HCT116 (cell line): ENCODE data around the gene PRELP. TPM values are rescaled to one million over a fixed set of nuclear protein-coding genes. Genes with fewer than 3 reads are reported as not detected.

Experiments used
- ATAC-seq: fragments of 200-7000 bp; cut with Tn5 transposase; 2 replicates; pipeline ENCODE4 v1.9.1; 2020; ENCODE audit warnings: mild to moderate bottlenecking, moderate library complexity
- BruUV-seq: library from RNA; stranded (reverse); fragments of 400-500 nt; replicated peaks from 2 replicates; lab custom pipeline; 2021; lab: Mats Ljungman, UMichigan
- CTCF ChIA-PET: fragments of 300-600 bp; sonication (Branson Sonifier 250); formaldehyde crosslinking; loops from one replicate; lab custom pipeline; 2021; ENCODE audit warnings: antibody characterized with exemption; lab: Charles Lee
- POLR2A ChIA-PET: fragments of 300-600, 350-600 bp; sonication (Branson Sonifier 250); formaldehyde crosslinking; loops from one replicate; lab custom pipeline; 2021; ENCODE audit warnings: antibody characterized with exemption; lab: Charles Lee
- RAD21 ChIA-PET, 2 experiments: fragments of 300-600 bp; sonication (Branson Sonifier 250); formaldehyde crosslinking; loops; one replicate each; lab custom pipeline; 2023; ENCODE audit warnings: low total read pairs in 2 of 2; ENCODE audit not compliant: uncharacterized antibody in 2 of 2, unreplicated experiment in 2 of 2, low non-redundant PET in 1 of 2; lab: Charles Lee
- DNase-seq: peaks from one replicate; pipeline ENCODE4 v3.0.0-alpha.2; 2010; ENCODE audit warnings: low read depth, low spot score
- H2AFZ ChIP-seq: fragments of 200-600 bp; shearing (Covaris generic), sonication (generic); 2 replicates; pipeline ENCODE4 v1.6.1; 2017; ENCODE audit warnings: low read depth, mixed run types, mixed read lengths, antibody characterized with exemption, low read length; ENCODE audit not compliant: poor library complexity, severe bottlenecking
- H3K27ac ChIP-seq: 2 replicates; pipeline ENCODE4 v1.5.1; 2012; ENCODE audit warnings: low read depth, low read length
- H3K27me3 ChIP-seq: fragments of 200-600 bp; sonication (generic); 2 replicates; pipeline ENCODE4 v1.6.1; 2016; ENCODE audit warnings: mixed run types, low read length, mixed read lengths; ENCODE audit not compliant: insufficient read depth
- H3K36me3 ChIP-seq, 2 experiments: fragments of 200-500 bp in 1 of 2; fragments of 200-600 bp in 1 of 2; sonication (Bioruptor generic) in 1 of 2; sonication (generic) in 1 of 2; 2 replicates each; pipeline versions ENCODE4 v1.5.1 to v1.6.1; 2014 to 2016; ENCODE audit warnings: low read length in 2 of 2, inconsistent platforms in 1 of 2, mixed read lengths in 1 of 2, mixed run types in 1 of 2; ENCODE audit not compliant: insufficient read depth in 2 of 2, control insufficient read depth in 1 of 2
- H3K4me1 ChIP-seq, 2 experiments: fragments of 200-600 bp in 1 of 2; sonication (generic) in 1 of 2; 2 replicates each; pipeline versions ENCODE4 v1.5.1 to v1.6.1; 2012 to 2017; ENCODE audit warnings: low read length in 2 of 2, inconsistent platforms in 1 of 2, mild to moderate bottlenecking in 1 of 2, mixed read lengths in 1 of 2, mixed run types in 1 of 2, moderate library complexity in 1 of 2; ENCODE audit not compliant: insufficient read depth in 2 of 2, control insufficient read depth in 1 of 2
- H3K4me2 ChIP-seq: fragments of 200-600 bp; sonication (generic); 2 replicates; pipeline ENCODE4 v1.6.1; 2017; ENCODE audit warnings: mixed run types, low read length, mixed read lengths
- H3K4me3 ChIP-seq, 2 experiments: fragments of 200-600 bp in 1 of 2; sonication (generic) in 1 of 2; replicated peaks in 1 of 2; 2 replicates each; pipeline ENCODE4 v1.5.1; 2011 to 2016; ENCODE audit warnings: low read length in 2 of 2, control low read depth in 1 of 2, low read depth in 1 of 2, mild to moderate bottlenecking in 1 of 2, mixed read lengths in 1 of 2, mixed run types in 1 of 2
- H3K79me2 ChIP-seq: fragments of 200-600 bp; sonication (generic); 2 replicates; pipeline ENCODE4 v1.6.1; 2017; ENCODE audit warnings: mild to moderate bottlenecking, mixed run types, low read length, moderate library complexity, mixed read lengths; ENCODE audit not compliant: insufficient read depth
- H3K9ac ChIP-seq: fragments of 200-600 bp; sonication (generic); 2 replicates; pipeline ENCODE4 v1.6.1; 2016; ENCODE audit warnings: low read length, mixed read lengths
- H3K9me2 ChIP-seq: fragments of 200-600 bp; sonication (generic), shearing (Covaris generic); 2 replicates; pipeline ENCODE4 v1.6.1; 2017; ENCODE audit warnings: mixed run types, mild to moderate bottlenecking, moderate library complexity; ENCODE audit not compliant: insufficient read depth
- H3K9me3 ChIP-seq, 2 experiments: fragments of 200-500 bp in 1 of 2; fragments of 200-600 bp in 1 of 2; sonication (Bioruptor generic) in 1 of 2; sonication (generic) in 1 of 2; 2 replicates each; pipeline ENCODE4 v1.6.1; 2014 to 2017; ENCODE audit warnings: low read length in 2 of 2, mixed read lengths in 2 of 2, inconsistent platforms in 1 of 2, low read depth in 1 of 2, mild to moderate bottlenecking in 1 of 2, mixed run types in 1 of 2, moderate library complexity in 1 of 2; ENCODE audit not compliant: control insufficient read depth in 1 of 2, insufficient read depth in 1 of 2
- H4K20me1 ChIP-seq: fragments of 200-600 bp; sonication (generic), shearing (Covaris generic); 2 replicates; pipeline ENCODE4 v1.6.1; 2017; ENCODE audit warnings: mixed run types, mild to moderate bottlenecking, moderate library complexity; ENCODE audit not compliant: insufficient read depth
- ATF3 ChIP-seq: IDR thresholded peaks from 2 replicates; pipeline ENCODE4 v1.6.1; 2012
- CEBPB ChIP-seq: IDR thresholded peaks from 2 replicates; pipeline ENCODE4 v1.6.1; 2012; ENCODE audit warnings: low read depth
- EZH2 ChIP-seq: fragments of 200-600 bp; sonication (generic); IDR thresholded peaks from 2 replicates; pipeline ENCODE4 v1.6.1; 2017; ENCODE audit warnings: antibody characterized with exemption, mixed run types
- EZH2phosphoT487 ChIP-seq: fragments of 200-600 bp; IDR thresholded peaks from 2 replicates; pipeline ENCODE4 v1.6.1; 2018; ENCODE audit warnings: antibody characterized with exemption, borderline replicate concordance
- FOSL1 ChIP-seq: IDR thresholded peaks from 2 replicates; pipeline ENCODE4 v1.6.1; 2012; ENCODE audit warnings: low read depth
- JUND ChIP-seq: IDR thresholded peaks from 2 replicates; pipeline ENCODE4 v1.6.1; 2012
- MAX ChIP-seq: IDR thresholded peaks from 2 replicates; pipeline ENCODE4 v1.6.1; 2012
- POLR2AphosphoS5 ChIP-seq: IDR thresholded peaks from 2 replicates; pipeline ENCODE4 v1.6.1; 2011; ENCODE audit warnings: mild to moderate bottlenecking, low read depth, low read length, moderate library complexity
- RAD21 ChIP-seq: IDR thresholded peaks from 2 replicates; pipeline ENCODE4 v1.6.1; 2012; ENCODE audit warnings: low read depth, mild to moderate bottlenecking
- SIN3A ChIP-seq: IDR thresholded peaks from 2 replicates; pipeline ENCODE4 v1.6.1; 2012; ENCODE audit warnings: low read depth
- SRF ChIP-seq: IDR thresholded peaks from 2 replicates; pipeline ENCODE4 v1.6.1; 2012; ENCODE audit warnings: low read depth
- YY1 ChIP-seq: IDR thresholded peaks from 2 replicates; pipeline ENCODE4 v1.6.1; 2011; ENCODE audit warnings: low read length, low read depth, moderate library complexity, mild to moderate bottlenecking; ENCODE audit not compliant: insufficient replicate concordance; ENCODE audit errors: extremely low read depth
- ZBTB33 ChIP-seq: IDR thresholded peaks from 2 replicates; pipeline ENCODE4 v1.6.1; 2011; ENCODE audit warnings: mild to moderate bottlenecking, low read length, moderate library complexity; ENCODE audit not compliant: insufficient replicate concordance; ENCODE audit errors: extremely low read depth
- ZFX ChIP-seq: fragments of 450-650 bp; IDR thresholded peaks from 2 replicates; pipeline ENCODE4 v1.6.1; 2017
- ZNF274 ChIP-seq: fragments of 200-500 bp; sonication (Bioruptor generic); IDR thresholded peaks from 2 replicates; pipeline ENCODE4 v1.6.1; 2014; ENCODE audit warnings: mild to moderate bottlenecking, low read depth, low read length, inconsistent platforms
- intact Hi-C: fragments of 100-400 bp; cut with micrococcal nuclease; formaldehyde crosslinking; loops from 2 replicates; pipeline ENCODE4 v1.10.0; 2022
- total RNA-seq: library from RNA; stranded (reverse); gene quantifications from one replicate; pipeline ENCODE4 v1.2.1, GENCODE V29; 2021; ENCODE audit not compliant: unreplicated experiment

PRELP gene
- total RNA-seq, 1 experiment from 2014 or later = 0.10 TPM

GRCh38 chr1:203440771-203441170, 34.8 kb upstream of the PRELP start (continued):
- TF ChIP-seq EZH2phosphoT487 = no peak
- TF ChIP-seq SIN3A = no peak
- no peak for TF ChIP-seq ZNF274
- no peak for TF ChIP-seq MAX
- no peak for TF ChIP-seq YY1
- no peak for TF ChIP-seq SRF
- TF ChIP-seq EZH2 = no peak

- ATAC-seq (no peak), DNase-seq (no peak)
- BruUV-seq = no TSS peak
- H3K9me3 ChIP-seq = no peaks in the 10 kb centered on the region; a peak in 1 of 4 replicates
- H3K4me1 ChIP-seq = no peaks in the 10 kb centered on the region
- RAD21 ChIA-PET = no interaction called here
- H3K27ac ChIP-seq = no peak overlapping the region
- no peaks in the 10 kb centered on the region for H3K79me2 ChIP-seq
- no peaks in the 10 kb centered on the region for H3K36me3 ChIP-seq
- no peaks in the 10 kb centered on the region for H3K9me2 ChIP-seq
- H3K4me3 ChIP-seq = no peak overlapping the region
- no peak overlapping the region for H2AFZ ChIP-seq
- no peak overlapping the region for H3K9ac ChIP-seq
- peaks cover 24% of the 10 kb centered on the region for H3K27me3 ChIP-seq
- intact Hi-C loops = loop anchor here (2.0 kb wide), 1 partner anchor 101 kb away; no protein-coding TSS in a partner anchor
- H4K20me1 ChIP-seq = no peaks in the 10 kb centered on the region
- TF ChIP-seq EZH2 (no peak), POLR2AphosphoS5 (no peak), EZH2phosphoT487 (no peak), SRF (no peak), CEBPB (no peak), FOSL1 (no peak), RAD21 (no peak), ATF3 (no peak), ZBTB33 (no peak), JUND (no peak), ZFX (no peak)
- CTCF ChIA-PET = interaction anchor here (1.0 to 1.6 kb wide), 3 partner anchors 99 to 169 kb away, joined by 3 to 5 read pairs (median 3); no protein-coding TSS in a partner anchor
- POLR2A ChIA-PET = no interaction called here
- H3K4me2 ChIP-seq = no peak overlapping the region
Observed at GRCh38 chr1:203441766-203442165, 33.8 kb upstream of the PRELP start.
